Esophagus squamous epithelium (tissue), 5 donors: ENCODE data around the gene PSMB10. TPM values are rescaled to one million over a fixed set of nuclear protein-coding genes. Genes with fewer than 3 reads are reported as not detected.
"Not testable (repeated sequence)": the region's sequence is repeated elsewhere in the genome, so short reads cannot be mapped to it uniquely, and the experiment has no call there.

ENCODE experiments used
- DNase-seq: peaks from one replicate; lab custom pipeline; 2025; lab: John Stamatoyannopoulos, UW
- H3K27ac ChIP-seq, 4 donors: fragments of 200-600 bp; sonication (generic); one replicate each; pipeline ENCODE4 v1.5.1; 2016 to 2019; ENCODE audit warnings: mild to moderate bottlenecking in 1 of 4
- H3K27me3 ChIP-seq, 4 donors: fragments of 200-600 bp; sonication (generic); 1 replicate in 3 of 4; 2 replicates in 1 of 4; pipeline versions ENCODE4 v1.5.1 to v1.6.0; 2017 to 2021; ENCODE audit warnings: antibody characterized with exemption in 1 of 4
- H3K36me3 ChIP-seq, 3 donors: fragments of 200-600 bp; sonication (generic); one replicate each; pipeline ENCODE4 v1.5.1; 2016 to 2019
- H3K4me1 ChIP-seq, 3 donors: fragments of 200-600 bp; sonication (generic); one replicate each; pipeline ENCODE4 v1.5.1; 2017 to 2019
- H3K4me3 ChIP-seq, 4 donors: fragments of 200-600 bp; sonication (generic); 1 replicate in 3 of 4; 2 replicates in 1 of 4; pipeline ENCODE4 v1.5.1; 2016 to 2019; ENCODE audit warnings: mild to moderate bottlenecking in 2 of 4, moderate library complexity in 1 of 4
- H3K9me3 ChIP-seq, 3 donors: fragments of 200-600 bp; sonication (generic); one replicate each; pipeline ENCODE4 v1.5.1; 2016 to 2019
- CTCF ChIP-seq, 6 experiments: fragments of 450-650 bp in 4 of 6; fragments of 200-600 bp in 2 of 6; sonication (generic) in 2 of 6; IDR thresholded peaks; one replicate each; pipeline ENCODE4 v1.5.1; 2016 to 2019; ENCODE audit warnings: antibody characterized with exemption in 6 of 6, mild to moderate bottlenecking in 4 of 6, moderate library complexity in 4 of 6
- POLR2A ChIP-seq, 4 donors: fragments of 450-650 bp; IDR thresholded peaks; one replicate each; pipeline ENCODE4 v1.6.1; 2017; ENCODE audit warnings: antibody characterized with exemption in 4 of 4, mild to moderate bottlenecking in 4 of 4, moderate library complexity in 3 of 4
- WGBS, 2 donors: methylation state at CpG; one replicate each; pipeline ENCODE4 v1.1.5; 2018; 5-methylcytosine and 5-hydroxymethylcytosine counted together
- intact Hi-C: fragments of 100-400 bp; cut with DNase I; formaldehyde crosslinking; loops from one replicate; pipeline ENCODE4 v1.15.0; 2022
- total RNA-seq, 4 donors: library from RNA; depleted of rRNA; stranded (reverse); fragments of >200 nt; gene quantifications; one replicate each; pipeline ENCODE4 v1.1.0, GENCODE V29; 2016
- donor health status: DM: yes; HTN: yes; CAD: no.

PSMB10 gene
- total RNA-seq, 4 donors from 2014 or later, result 20.7 to 28.4 (median 25.3) TPM

DNA sequence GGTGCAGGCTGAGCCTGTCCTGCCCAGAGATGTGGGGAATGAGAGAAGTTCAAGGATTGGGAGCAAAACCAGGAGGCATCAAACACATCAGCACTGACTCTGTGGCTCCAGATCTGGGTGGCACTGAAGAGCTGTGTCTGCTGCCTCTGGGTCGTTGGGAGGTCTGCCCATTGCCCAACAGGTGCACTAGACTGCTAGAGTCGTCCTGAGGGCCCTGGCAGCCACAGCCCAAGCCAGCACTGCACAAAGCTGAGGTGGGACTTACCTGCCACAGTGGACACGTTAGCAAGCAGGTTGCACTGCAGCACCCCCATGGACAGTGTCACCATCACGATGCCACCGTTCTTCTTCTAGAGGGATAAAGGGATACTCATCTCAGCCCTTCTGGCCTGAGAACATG is 40.4 kb upstream of the PSMB10 start:
- intact Hi-C loops, result no loop called here
- TF ChIP-seq POLR2A (IDR thresholded peaks at IDR 0.05) (no peak), CTCF (IDR thresholded peaks at IDR 0.05) (no peak)
- Histone ChIP-seq H3K4me1 (no peaks in the 10 kb centered on the region), H3K27ac (no peak overlapping the region), H3K9me3 (no peaks in the 10 kb centered on the region), H3K27me3 (peaks cover 0 to 23% (median 0%) of the 10 kb centered on the region in 4 donors), H3K36me3 (no peaks in the 10 kb centered on the region), H3K4me3 (no peak overlapping the region)
- WGBS, 2 donors, result 0 to 50% methylated on average over 1 to 2 of the region's 5 CpGs
- no peak for DNase-seq

DNA sequence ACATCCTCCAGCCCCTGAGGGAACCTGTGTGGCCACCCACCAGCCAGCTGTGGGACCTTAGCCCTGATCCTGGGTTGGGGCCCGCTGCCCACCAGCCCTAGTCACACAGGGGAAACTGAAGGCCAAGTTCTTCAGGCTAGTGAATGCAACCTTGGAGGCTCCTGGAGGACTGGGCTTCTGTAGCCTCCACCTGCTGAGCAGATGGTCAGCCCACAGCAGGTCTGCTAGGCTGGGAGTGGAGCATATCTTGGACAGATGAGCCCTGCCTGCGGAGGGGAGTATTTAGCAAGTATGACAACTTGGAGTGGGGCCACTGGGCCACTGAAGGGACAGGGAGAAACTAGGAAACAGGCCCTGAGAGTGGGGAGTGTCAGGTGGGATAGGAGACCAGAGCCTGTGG is 39.6 kb upstream of the PSMB10 start:
- WGBS, 2 donors, result 75% methylated on average over 1 of the region's 2 CpGs; no CpG with 5 or more reads in 1 of the 2 donors
- intact Hi-C loops, result no loop called here

DNA sequence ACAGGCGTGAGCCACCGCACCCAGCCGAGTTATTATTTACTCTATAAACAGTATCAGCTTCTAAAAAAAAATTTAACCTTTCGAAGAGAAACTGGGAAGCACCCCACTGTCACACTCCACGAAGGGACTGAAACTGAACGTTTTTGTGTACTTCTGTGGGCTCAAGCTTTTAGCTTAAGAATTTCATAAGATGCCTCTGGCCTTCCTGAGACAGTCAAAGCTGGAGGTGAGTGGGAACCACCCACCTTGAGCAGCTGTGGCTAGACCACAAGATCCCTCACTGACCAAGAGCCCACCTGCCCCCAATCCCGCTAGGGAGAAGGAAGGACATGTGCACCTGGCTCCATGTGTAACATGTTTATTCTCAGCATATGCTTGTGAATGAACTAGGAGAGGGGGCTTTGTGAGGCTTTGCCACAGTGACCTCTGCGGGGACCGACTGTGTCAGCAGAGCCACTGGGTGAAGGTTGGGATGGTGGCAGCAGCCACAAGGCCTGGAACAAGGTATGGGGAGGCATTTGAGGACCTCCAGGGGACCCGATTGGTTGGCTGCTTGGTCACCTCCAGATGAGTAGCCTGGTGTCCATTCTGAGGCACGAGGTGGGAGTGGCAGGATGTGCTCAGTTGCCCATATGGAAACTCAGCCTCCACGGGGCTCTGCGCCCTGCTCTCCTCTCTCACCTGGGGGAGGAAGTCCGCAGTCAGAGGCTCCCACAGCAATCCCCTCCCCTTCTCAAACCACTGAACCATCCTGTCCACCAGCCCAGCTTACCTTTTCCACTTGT is 38.9 kb upstream of the PSMB10 start:
- no peak overlapping the region for H3K27ac ChIP-seq
- no peaks in the 10 kb centered on the region for H3K36me3 ChIP-seq
- H3K4me1 ChIP-seq, result no peaks in the 10 kb centered on the region
- peaks cover 0 to 16% (median 0%) of the 10 kb centered on the region in 4 donors for H3K27me3 ChIP-seq
- H3K9me3 ChIP-seq, result no peaks in the 10 kb centered on the region
- no peak for TF ChIP-seq POLR2A (IDR thresholded peaks at IDR 0.05)
- TF ChIP-seq CTCF (IDR thresholded peaks at IDR 0.05), result no peak
- 64 to 82% methylated on average over 11 to 13 of the region's 14 CpGs for WGBS, 2 donors
- H3K4me3 ChIP-seq, result no peak overlapping the region
- intact Hi-C loops, result no loop called here
- DNase-seq, result no peak

More for the DNA sequence above, 39.6 kb upstream of the PSMB10 start:
- Histone ChIP-seq H3K36me3 (no peaks in the 10 kb centered on the region), H3K27ac (no peak overlapping the region), H3K4me3 (no peak overlapping the region), H3K27me3 (peaks cover 0 to 23% (median 0%) of the 10 kb centered on the region in 4 donors), H3K4me1 (no peaks in the 10 kb centered on the region), H3K9me3 (no peaks in the 10 kb centered on the region)
- no peak for TF ChIP-seq POLR2A (IDR thresholded peaks at IDR 0.05)
- TF ChIP-seq CTCF (IDR thresholded peaks at IDR 0.05), result no peak
- DNase-seq, result no peak

DNA sequence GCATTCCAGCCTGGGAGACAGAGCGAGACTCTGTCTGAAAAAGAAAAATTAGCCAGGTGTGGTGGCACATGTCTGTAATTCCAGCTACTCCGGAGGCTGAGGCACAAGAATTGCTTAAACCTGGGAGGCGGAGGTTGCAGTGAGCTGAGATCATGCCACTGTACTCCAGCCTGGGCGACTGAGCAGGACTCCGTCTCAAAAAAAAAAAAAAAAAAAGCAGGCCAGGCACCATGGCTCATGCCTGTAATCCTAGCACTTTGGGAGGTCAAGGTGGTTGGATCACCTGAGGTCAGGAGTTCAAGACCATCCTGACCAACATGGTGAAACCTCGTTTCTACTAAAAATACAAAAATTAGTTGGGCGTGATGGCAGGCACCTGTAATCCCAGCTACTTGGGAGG is 35.6 kb upstream of the PSMB10 start:
- H3K9me3 ChIP-seq, H3K27ac ChIP-seq, H3K4me3 ChIP-seq, H3K27me3 ChIP-seq, DNase-seq, H3K36me3 ChIP-seq, intact Hi-C loops: not testable (repeated sequence)
- H3K4me1 ChIP-seq, result peaks cover 1 to 25% (median 4%) of the 10 kb centered on the region in 3 donors
- whole genome bisulfite sequencing, 2 donors, result 75 to 88% methylated on average over 6 to 7 of the region's 7 CpGs

GRCh38 chr16:67971111-67971510 is 34.5 kb upstream of the PSMB10 start:
- H3K27me3 ChIP-seq, result no peaks in the 10 kb centered on the region
- 92 to 97% methylated on average over 7 to 9 of the region's 9 CpGs for WGBS, 2 donors
- H3K36me3 ChIP-seq, result no peaks in the 10 kb centered on the region
- peaks cover 13 to 36% (median 16%) of the 10 kb centered on the region in 3 donors for H3K4me1 ChIP-seq
- DNase-seq, result no peak
- TF ChIP-seq POLR2A (IDR thresholded peaks at IDR 0.05) (no peak), CTCF (IDR thresholded peaks at IDR 0.05) (no peak)
- H3K4me3 ChIP-seq, result no peak overlapping the region
- H3K27ac ChIP-seq, result no peak overlapping the region
- intact Hi-C loops, result no loop called here
- no peaks in the 10 kb centered on the region for H3K9me3 ChIP-seq
